Epithelial cell of proximal tubule (primary cell): ENCODE measurements around the gene NCKAP5. TPM values are rescaled to one million over a fixed set of nuclear protein-coding genes. Genes with fewer than 3 reads are reported as not detected.
A peak's percentile ranks its signal among the peaks of the same experiment; 100 is the strongest.

Source experiments
- DNase-seq: peaks from one replicate; pipeline ENCODE4 v3.0.0-alpha.2; 2011; ENCODE audit warnings: low read depth
- H3K4me3 ChIP-seq: 2 replicates; pipeline ENCODE4 v1.5.1; 2011; ENCODE audit warnings: low read depth, mild to moderate bottlenecking, low read length
- total RNA-seq: library from RNA; depleted of rRNA; stranded (reverse); fragments of >200 nt; gene quantifications from 2 replicates; pipeline ENCODE4 v1.2.3, GENCODE V29; 2015
- TF ChIP-seq, protein P1 (sequence below): conservative IDR thresholded peaks from 2 replicates; pipeline ENCODE4 v1.5.1; 2012; ENCODE audit warnings: low read depth, mild to moderate bottlenecking, low read length

The NCKAP5 gene
- total RNA-seq, 1 donor from 2014 or later: 0.69 TPM

DNA sequence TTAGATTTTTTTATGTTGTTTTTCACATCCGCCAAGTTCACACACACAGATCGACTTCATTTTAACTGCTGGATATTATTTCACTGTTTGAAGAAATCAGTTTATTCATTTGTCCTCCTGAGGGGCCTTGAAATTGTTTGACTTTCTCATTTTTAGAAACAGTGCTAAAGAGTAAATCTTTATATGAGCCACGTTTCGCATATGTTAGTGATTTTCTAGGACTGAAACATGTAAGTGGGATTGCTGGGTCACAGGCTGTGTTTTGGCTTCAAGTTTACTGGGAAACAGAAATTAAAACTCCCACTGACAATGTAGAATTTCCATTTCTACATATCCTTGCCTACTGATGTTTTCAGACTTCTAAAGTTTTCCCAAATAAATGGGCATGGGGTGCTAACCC, 363.8 kb downstream of the NCKAP5 start:
- TF ChIP-seq, protein P1, sequence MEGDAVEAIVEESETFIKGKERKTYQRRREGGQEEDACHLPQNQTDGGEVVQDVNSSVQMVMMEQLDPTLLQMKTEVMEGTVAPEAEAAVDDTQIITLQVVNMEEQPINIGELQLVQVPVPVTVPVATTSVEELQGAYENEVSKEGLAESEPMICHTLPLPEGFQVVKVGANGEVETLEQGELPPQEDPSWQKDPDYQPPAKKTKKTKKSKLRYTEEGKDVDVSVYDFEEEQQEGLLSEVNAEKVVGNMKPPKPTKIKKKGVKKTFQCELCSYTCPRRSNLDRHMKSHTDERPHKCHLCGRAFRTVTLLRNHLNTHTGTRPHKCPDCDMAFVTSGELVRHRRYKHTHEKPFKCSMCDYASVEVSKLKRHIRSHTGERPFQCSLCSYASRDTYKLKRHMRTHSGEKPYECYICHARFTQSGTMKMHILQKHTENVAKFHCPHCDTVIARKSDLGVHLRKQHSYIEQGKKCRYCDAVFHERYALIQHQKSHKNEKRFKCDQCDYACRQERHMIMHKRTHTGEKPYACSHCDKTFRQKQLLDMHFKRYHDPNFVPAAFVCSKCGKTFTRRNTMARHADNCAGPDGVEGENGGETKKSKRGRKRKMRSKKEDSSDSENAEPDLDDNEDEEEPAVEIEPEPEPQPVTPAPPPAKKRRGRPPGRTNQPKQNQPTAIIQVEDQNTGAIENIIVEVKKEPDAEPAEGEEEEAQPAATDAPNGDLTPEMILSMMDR: no peak
- no peak for DNase-seq
- no peak overlapping the region for H3K4me3 ChIP-seq

DNA sequence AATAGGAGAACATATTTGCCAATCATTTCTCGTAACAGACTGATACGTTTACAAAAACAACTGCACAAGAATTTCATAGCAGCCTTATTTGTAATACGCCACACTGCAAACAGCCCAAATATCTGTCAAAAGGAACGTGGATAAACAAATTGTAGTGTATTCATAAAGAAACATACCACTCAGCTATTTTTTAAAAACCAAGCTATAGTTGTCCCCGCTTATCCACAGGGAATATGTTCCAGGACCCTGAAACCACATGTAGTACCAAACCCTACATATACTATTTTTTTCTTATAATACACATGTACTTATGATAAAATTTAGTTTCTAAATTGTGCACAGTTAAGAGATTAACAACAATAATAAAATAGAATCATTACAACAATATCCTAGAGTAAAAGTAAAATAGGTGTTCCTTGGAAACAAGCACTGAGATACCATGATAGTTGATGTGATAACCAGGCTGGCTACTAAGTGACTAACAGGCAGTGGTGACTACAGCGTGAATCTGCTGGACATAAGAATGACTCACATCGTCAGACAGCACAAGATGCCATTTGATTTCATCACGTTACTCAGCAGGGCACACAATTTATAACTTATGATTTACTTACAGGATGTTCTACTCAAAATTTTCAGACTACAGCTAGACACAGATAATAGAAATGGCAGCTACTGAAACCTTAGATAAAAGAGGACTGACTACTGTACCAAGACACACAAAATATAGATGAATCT, 367.4 kb downstream of the NCKAP5 start:
- no peak overlapping the region for H3K4me3 ChIP-seq
- TF ChIP-seq, protein P1: no peak
- DNase-seq: peak; percentile 88

DNA sequence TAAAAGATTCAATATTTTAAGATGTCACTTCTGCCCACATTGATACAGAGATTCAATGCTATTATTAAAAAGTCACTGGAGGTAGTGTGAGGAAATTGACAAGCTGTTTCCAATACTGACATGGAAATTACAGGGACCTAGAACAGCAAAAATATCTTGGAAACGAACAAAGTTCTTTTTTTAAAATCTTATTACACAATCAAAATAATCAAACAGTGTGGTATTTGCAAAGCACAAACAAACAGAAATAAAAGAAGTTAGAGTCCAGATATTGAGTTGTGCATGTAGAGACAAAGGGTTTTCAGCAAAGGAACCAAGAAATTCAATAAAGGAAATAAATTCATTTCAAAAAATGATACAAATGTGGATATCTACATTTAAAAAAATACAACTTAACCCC, 369.6 kb downstream of the NCKAP5 start:
- no peak for DNase-seq
- TF ChIP-seq, protein P1: no peak
- H3K4me3 ChIP-seq: no peak overlapping the region

DNA sequence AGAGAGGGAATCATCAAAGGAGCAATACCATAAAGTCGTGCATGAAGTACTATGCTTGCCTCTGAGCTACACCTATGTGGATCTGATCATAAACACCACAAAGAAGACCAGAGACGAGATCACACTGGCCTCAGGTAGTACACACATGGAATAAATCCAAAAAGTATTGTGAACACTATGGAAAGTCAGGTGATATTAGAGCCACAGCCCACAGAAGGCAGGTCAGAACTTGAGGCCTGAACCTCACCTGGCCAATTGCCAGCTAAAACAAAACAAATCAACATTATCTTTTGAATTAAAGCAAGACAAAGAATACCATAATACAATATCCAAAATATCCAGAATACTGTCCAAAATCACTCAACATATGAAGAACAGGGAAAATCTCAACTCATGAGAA, 371.1 kb downstream of the NCKAP5 start:
- TF ChIP-seq, protein P1: no peak
- no peak for DNase-seq
- no peak overlapping the region for H3K4me3 ChIP-seq

DNA sequence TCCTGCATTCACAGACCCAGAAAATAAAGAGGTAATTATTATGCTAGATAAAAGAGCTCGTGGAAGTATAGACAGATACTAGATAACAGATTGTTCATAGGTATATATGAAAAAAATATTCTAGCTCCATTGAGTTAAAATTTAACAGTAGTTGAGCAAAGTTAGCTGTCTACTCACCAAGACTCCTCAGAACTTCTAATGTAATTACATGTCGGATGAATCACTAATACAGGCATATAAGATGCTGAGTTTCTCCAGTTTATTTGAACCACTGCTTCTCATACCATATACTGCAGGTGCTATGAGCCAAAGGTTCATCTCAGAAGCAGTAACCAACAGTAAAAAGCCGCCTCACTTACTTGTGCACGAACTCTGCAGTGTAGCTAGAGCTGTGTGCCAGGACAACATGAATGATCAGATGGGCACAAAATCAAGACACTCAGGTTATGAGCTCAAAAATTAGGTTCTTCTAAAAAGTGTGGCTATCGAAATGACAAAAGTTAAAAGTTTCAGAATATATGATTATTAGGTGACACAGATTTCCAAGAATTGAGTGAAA, 373.4 kb downstream of the NCKAP5 start:
- no peak overlapping the region for H3K4me3 ChIP-seq
- TF ChIP-seq, protein P1: no peak
- DNase-seq: no peak

DNA sequence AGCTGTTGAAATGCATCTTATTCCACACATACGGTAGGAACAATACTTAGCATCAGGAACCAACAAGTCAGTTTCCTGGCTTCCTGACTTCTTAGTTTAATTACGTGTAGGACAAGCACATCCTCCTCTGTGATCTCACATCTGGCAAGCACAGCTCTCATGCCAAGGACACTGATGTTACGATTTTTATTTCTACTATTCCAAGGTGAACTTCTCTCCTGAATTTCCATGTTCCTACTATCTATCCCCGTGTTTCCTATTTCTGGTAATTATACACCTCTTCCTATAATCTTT, 374.0 kb downstream of the NCKAP5 start:
- TF ChIP-seq, protein P1: no peak
- H3K4me3 ChIP-seq: no peak overlapping the region
- DNase-seq: no peak
